ENCODE data around the gene CABP4. TPM values are rescaled to one million over a fixed set of nuclear protein-coding genes. Genes with fewer than 3 reads are reported as not detected.

The CABP4 gene
- total RNA-seq, 1 donor from 2014 or later, result 3.2 TPM

DNA sequence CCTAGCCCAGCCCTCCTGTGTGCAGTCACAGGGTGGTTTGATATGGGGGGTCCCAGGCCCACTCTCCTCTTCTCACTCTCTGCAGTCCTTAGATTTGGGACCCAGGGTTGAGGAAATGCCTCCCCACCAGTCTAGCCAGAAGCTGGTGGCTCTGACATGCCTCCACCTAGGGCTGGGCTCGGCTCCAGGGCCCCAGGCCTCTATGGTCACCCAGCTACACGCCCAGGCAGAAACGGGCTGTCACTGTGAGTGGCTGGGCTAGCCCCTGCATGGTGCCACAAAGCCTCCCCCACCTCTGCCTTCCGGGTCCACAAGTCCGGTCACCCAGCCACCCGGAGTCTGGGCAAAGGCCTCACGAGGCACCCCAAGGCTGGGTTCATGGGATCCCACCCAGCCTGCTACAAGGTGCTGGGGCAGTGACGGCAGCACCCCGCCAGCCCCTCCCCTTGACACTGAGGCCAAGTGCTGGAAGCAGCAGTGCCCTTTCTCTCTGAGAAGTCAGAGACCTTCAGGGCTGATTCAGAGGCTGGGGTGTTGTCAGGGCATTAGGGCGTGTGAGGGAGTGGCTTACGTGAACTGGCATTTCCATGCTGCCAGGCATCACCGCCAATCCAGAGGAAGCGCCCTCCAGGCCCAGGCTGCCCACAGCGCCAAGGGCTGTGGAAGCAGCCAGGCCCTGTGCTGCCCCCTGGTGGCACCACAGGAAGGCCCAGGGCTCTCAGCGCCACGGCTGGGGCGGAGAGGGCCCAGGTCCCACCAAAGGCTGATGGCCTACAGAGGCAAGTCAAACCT is 50.6 kb downstream of the CABP4 start:
- Histone ChIP-seq H3K27ac (peak overlapping the region; percentile 98), H3K9me3 (no peaks in the 10 kb centered on the region), H3K36me3 (peaks cover 7% of the 10 kb centered on the region), H3K4me3 (peak overlapping the region; percentile 87), H3K4me1 (peaks cover 35% of the 10 kb centered on the region), H3K27me3 (no peaks in the 10 kb centered on the region)
- peak; percentile 74 for ATAC-seq
- TF ChIP-seq, protein P1, sequence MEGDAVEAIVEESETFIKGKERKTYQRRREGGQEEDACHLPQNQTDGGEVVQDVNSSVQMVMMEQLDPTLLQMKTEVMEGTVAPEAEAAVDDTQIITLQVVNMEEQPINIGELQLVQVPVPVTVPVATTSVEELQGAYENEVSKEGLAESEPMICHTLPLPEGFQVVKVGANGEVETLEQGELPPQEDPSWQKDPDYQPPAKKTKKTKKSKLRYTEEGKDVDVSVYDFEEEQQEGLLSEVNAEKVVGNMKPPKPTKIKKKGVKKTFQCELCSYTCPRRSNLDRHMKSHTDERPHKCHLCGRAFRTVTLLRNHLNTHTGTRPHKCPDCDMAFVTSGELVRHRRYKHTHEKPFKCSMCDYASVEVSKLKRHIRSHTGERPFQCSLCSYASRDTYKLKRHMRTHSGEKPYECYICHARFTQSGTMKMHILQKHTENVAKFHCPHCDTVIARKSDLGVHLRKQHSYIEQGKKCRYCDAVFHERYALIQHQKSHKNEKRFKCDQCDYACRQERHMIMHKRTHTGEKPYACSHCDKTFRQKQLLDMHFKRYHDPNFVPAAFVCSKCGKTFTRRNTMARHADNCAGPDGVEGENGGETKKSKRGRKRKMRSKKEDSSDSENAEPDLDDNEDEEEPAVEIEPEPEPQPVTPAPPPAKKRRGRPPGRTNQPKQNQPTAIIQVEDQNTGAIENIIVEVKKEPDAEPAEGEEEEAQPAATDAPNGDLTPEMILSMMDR (IDR thresholded peaks at IDR 0.05), result peak; percentile 98
- intact Hi-C loops (cut with DNase I), result loop anchor here (10.0 kb wide), 1 partner anchor 101 kb away; the partner anchor contains the start of genes PPP1CA and TBC1D10C
- DNase-seq, result peak; percentile 96

DNA sequence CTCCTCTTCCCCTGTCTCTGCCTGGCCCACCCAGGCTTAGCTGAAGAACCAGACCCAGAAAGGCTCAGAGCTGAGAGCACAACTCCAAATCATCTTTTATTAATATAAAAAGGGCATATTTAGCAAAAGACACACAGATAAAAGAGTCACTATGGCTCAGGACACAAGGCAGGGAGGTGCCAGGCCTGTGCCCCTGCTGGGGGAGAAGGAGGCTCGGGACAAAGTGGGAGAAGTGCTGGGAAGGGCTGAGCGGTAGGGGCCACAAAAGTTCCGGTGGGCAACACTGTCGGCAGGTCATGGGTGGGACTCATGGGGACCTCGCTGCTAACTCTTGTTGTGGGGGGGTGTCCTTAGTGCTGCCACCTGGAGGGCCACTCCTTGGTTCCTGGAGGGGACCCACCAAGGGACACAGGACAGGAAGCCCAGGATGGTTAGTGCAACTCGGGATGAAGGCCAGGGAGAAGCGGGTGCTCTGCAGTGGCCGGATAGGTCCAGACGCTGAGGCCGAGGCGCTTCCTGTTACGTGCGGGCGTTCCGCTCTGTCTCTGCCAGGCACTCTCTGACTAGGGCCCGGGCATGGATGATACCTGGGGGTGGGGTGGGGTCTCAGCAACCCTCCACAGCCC is 51.4 kb downstream of the CABP4 start:
- peaks cover 35% of the 10 kb centered on the region for H3K4me1 ChIP-seq
- peak overlapping the region; percentile 87 for H3K4me3 ChIP-seq
- no peaks in the 10 kb centered on the region for H3K9me3 ChIP-seq
- DNase-seq (no peak), ATAC-seq (no peak)
- H3K36me3 ChIP-seq, result peaks cover 7% of the 10 kb centered on the region
- peak overlapping the region; percentile 98 for H3K27ac ChIP-seq
- H3K27me3 ChIP-seq, result no peaks in the 10 kb centered on the region
- intact Hi-C loops (cut with DNase I), result loop anchor here (10.0 kb wide), 1 partner anchor 102 kb away; the partner anchor contains the start of genes PPP1CA and TBC1D10C
- TF ChIP-seq, protein P1 (IDR thresholded peaks at IDR 0.05), result peak; percentile 30

DNA sequence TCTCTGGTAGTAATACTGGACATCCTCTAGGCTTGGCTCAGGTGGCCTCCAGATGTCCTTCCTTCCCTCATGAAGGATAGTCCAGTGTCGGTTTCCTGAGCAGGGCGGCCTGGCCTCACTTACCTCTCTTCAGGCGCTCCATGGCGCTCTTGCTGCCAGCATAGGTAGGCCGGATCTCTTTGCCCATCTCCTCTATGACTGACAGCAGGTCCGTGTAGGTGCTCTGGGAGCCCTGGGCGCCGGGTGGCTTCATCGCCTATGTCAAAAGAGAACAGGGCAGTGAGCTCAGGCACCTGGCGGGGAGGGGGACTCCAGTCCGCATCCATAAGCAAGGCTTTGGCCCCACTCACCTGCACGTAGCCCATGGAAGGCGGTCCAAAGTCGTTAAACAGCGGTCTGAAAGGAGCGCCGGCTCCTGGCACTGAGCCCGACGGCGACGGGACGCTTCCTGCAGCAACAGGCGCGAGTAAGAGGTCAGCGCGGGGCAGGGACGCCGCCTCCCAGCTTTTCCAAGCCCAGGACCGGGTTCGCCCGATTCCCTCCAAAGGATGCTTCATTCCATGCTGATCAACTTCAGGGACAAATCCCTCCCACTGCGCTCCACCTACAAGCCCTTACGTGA is 52.2 kb downstream of the CABP4 start:
- TF ChIP-seq, protein P1 (IDR thresholded peaks at IDR 0.05), result no peak
- peaks cover 7% of the 10 kb centered on the region for H3K36me3 ChIP-seq
- ATAC-seq, result no peak
- H3K4me1 ChIP-seq, result peaks cover 35% of the 10 kb centered on the region
- peak overlapping the region; percentile 87 for H3K4me3 ChIP-seq
- no peaks in the 10 kb centered on the region for H3K27me3 ChIP-seq
- no peak for DNase-seq
- no peaks in the 10 kb centered on the region for H3K9me3 ChIP-seq
- H3K27ac ChIP-seq, result peak overlapping the region; percentile 98
- intact Hi-C loops (cut with DNase I), result loop anchor here (10.0 kb wide), 1 partner anchor 103 kb away; the partner anchor contains the start of genes PPP1CA and TBC1D10C

DNA sequence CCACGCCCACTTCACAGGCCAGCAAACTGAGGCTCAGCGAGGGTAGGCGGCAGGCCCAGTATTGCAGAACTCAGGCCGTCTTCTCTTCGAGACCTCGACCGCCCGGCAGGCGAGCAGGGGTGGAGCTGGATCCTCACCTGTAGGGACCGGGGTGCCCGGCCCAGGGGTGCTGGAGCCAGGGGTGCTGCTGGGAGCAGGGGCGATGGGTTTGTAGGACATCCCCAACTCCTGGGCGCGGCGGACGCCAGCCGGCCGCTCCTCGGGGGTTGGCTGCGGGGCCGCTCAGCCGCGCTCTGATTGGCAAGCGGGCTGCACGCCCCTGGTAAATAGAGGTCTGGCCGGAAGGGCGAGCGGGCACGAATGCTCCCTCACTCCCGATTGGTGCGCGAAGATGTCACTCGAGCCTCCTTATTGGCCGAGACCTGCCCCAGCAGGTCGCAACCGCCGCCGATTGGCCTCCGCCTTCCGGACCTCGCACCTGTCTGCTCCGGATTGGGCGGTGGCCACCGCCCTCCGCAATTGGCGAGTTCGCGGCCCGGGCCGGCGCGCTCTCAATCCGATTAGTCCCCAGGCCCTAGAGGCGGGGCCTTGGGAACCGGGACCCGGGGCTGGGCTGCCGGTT is 52.8 kb downstream of the CABP4 start, which contains the start of gene CDK2AP2:
TSS of gene CDK2AP2 (minus strand) at position 299 of the 622 bp plus-strand sequence. CDS start at position 219, 80 bp downstream.
- H3K4me1 ChIP-seq, result peaks cover 35% of the 10 kb centered on the region
- TF ChIP-seq, protein P1 (IDR thresholded peaks at IDR 0.05), result no peak
- peak within 1 kb of the TSS; percentile 98 for H3K27ac ChIP-seq
- H3K27me3 ChIP-seq, result no peaks in the 10 kb centered on the region
- ATAC-seq, result peak; percentile 88
- peak; percentile 100 for DNase-seq
- H3K36me3 ChIP-seq, result peaks cover 7% of the 10 kb centered on the region
- no peaks in the 10 kb centered on the region for H3K9me3 ChIP-seq
- peak within 1 kb of the TSS; percentile 87 for H3K4me3 ChIP-seq
- intact Hi-C loops (cut with DNase I), result loop anchor here (10.0 kb wide), 1 partner anchor 103 kb away; the partner anchor contains the start of genes PPP1CA and TBC1D10C
